Germinal center (tissue), 1 donor: Measurements from ENCODE around the gene SUGCT.
"Not testable (repeated sequence)": the region's sequence is repeated elsewhere in the genome, so short reads cannot be mapped to it uniquely, and the experiment has no call there.

ENCODE experiments used
- DNase-seq: peaks from one replicate; pipeline ENCODE4 v3.0.0; 2012; ENCODE audit warnings: mixed read lengths, low spot score

The SUGCT gene

GRCh38 chr7:40134428-40135316 is at the start of gene SUGCT, which contains the start of gene MPLKIP:
SUGCT (plus strand) TSS chr7:40135005.
MPLKIP (minus strand) TSS chr7:40134622; CDS start chr7:40134567, 55 bp downstream.
- peak; percentile 93 for DNase-seq

GRCh38 chr7:40092182-40092581 is 42.6 kb upstream of the SUGCT start:
- no peak for DNase-seq

- DNase-seq: no peak
Measured at GRCh38 chr7:40093631-40094350, 41.0 kb upstream of the SUGCT start.

GRCh38 chr7:40095230-40095629 is 39.6 kb upstream of the SUGCT start:
- DNase-seq: no peak

- DNase-seq: no peak
Measured at GRCh38 chr7:40095695-40096327, 39.0 kb upstream of the SUGCT start.

- no peak for DNase-seq
Measured at GRCh38 chr7:40097728-40098127, 37.1 kb upstream of the SUGCT start.

GRCh38 chr7:40098810-40099209 is 36.0 kb upstream of the SUGCT start:
- DNase-seq: no peak

GRCh38 chr7:40099837-40100236 is 35.0 kb upstream of the SUGCT start:
- no peak for DNase-seq

GRCh38 chr7:40101201-40101600 is 33.6 kb upstream of the SUGCT start:
- no peak for DNase-seq

- no peak for DNase-seq
Measured at GRCh38 chr7:40102897-40103296, 31.9 kb upstream of the SUGCT start.

GRCh38 chr7:40105879-40106473 is 28.8 kb upstream of the SUGCT start:
- DNase-seq: no peak

- no peak for DNase-seq
Measured at GRCh38 chr7:40115936-40116335, 18.9 kb upstream of the SUGCT start.

- DNase-seq: not testable (repeated sequence)
Measured at GRCh38 chr7:40117199-40117598, 17.6 kb upstream of the SUGCT start.

GRCh38 chr7:40118201-40118600 is 16.6 kb upstream of the SUGCT start:
- not testable (repeated sequence) for DNase-seq

- DNase-seq: no peak
Measured at GRCh38 chr7:40120020-40120419, 14.8 kb upstream of the SUGCT start.

- not testable (repeated sequence) for DNase-seq
Measured at GRCh38 chr7:40122100-40122939, 12.5 kb upstream of the SUGCT start.

- no peak for DNase-seq
Measured at GRCh38 chr7:40122940-40123254, 11.9 kb upstream of the SUGCT start.

GRCh38 chr7:40133561-40134427 is 1.0 kb upstream of the SUGCT start:
- peak; percentile 42 for DNase-seq

- no peak for DNase-seq
Measured at GRCh38 chr7:40135317-40135610, 459 bp downstream of the SUGCT start.

GRCh38 chr7:40137563-40137962 is 2.8 kb downstream of the SUGCT start:
- no peak for DNase-seq

GRCh38 chr7:40138973-40139372 is 4.2 kb downstream of the SUGCT start:
- no peak for DNase-seq
